ENCODE results near the gene ATP23.

Gene ATP23

GRCh38 chr12:57984629-57985151, 43.3 kb downstream of the ATP23 start:
- DNase-seq, result no peak

- DNase-seq, result no peak
Observed at GRCh38 chr12:57985685-57986084, 44.3 kb downstream of the ATP23 start.

GRCh38 chr12:57989838-57990237, 48.5 kb downstream of the ATP23 start:
- DNase-seq, result no peak

GRCh38 chr12:57990241-57990883, 49.0 kb downstream of the ATP23 start:
- DNase-seq, result no peak

GRCh38 chr12:57992001-57992400, 50.6 kb downstream of the ATP23 start:
- no peak for DNase-seq

- no peak for DNase-seq
Observed at GRCh38 chr12:57993030-57993429, 51.7 kb downstream of the ATP23 start.

GRCh38 chr12:57993834-57994233, 52.5 kb downstream of the ATP23 start:
- no peak for DNase-seq

GRCh38 chr12:57996520-57996919, 55.2 kb downstream of the ATP23 start:
- no peak for DNase-seq

GRCh38 chr12:57998251-57998650, 56.9 kb downstream of the ATP23 start:
- DNase-seq, result no peak

- no peak for DNase-seq
Observed at GRCh38 chr12:58000499-58000898, 59.1 kb downstream of the ATP23 start.

GRCh38 chr12:58007875-58008274, 66.5 kb downstream of the ATP23 start:
- DNase-seq, result no peak

GRCh38 chr12:58008634-58009033, 67.3 kb downstream of the ATP23 start:
- no peak for DNase-seq
